GM19238 (cell line): ENCODE results near the gene RYR3.

Source experiments
- DNase-seq: peaks from one replicate; pipeline ENCODE4 v3.0.0; 2011; ENCODE audit warnings: low spot score; ENCODE audit not compliant: insufficient read length

The RYR3 gene

DNA sequence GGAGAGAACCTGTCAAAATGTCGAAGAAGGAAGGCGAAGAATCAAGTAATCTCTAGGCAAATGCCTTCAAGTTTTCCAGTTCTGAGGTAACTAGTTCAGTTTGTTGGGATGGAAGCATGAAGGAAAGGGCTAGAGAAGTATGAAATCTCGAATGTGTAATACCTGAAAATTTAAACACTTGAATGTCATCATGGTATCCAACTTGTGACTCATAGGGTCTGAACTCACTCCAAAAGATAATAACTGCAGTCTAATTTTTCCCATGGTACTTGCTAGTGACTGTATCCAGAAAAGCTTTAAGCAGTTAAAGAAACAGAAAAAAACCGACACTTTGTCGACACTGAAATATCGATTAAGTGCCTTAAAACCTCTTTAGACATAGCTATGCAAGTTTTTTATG is 554.6 kb downstream of the RYR3 start:
- DNase-seq, result no peak

DNA sequence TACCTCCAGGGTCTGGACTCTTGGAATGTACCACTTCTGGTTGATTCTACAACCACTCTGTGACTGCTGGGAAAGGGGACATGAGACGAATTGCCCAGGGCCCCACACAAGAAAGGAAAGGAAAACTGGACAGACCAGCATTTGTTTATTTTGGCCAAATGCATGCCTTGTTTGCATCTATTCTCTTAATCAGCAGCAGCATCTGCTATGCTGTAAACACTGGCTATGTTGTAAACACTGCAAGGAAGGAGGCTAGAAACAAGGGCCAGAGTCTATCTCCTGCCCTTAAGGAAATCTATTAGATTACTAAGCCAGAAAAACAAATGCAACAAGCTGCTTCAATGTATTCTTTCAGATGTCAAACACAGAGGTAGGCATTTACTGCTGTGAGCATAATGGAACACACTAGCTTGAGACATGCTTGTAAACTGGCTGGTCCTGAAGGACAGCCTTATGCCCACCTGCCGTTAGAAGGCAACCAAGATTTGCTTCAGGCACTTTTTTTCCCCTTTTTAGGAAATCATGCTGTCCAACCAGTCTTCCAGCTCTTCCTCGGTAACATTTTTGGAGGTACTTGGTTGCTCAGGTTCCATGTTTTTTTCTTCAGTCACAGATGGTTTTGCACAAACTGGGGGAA is 555.5 kb downstream of the RYR3 start:
- DNase-seq, result no peak

DNA sequence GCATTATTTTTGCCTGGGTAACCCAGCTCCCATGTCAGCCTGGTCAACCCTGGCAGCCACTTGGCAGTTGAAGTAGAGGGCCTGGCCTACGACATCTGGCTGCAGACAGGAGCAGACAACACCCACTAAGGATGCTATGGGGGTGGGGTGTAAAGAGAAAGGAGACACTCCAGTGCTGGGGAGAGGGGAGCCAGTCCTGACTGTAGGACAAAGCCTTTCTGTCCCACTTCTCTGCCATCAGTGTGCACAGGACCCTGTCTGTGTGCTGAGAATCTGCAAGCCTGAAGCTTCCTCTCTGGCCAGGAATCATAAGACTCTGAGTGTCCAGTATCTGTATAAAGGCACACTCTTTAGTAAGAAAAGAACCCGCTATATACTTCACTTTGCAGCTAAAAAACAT is 561.2 kb downstream of the RYR3 start:
- DNase-seq, result no peak

DNA sequence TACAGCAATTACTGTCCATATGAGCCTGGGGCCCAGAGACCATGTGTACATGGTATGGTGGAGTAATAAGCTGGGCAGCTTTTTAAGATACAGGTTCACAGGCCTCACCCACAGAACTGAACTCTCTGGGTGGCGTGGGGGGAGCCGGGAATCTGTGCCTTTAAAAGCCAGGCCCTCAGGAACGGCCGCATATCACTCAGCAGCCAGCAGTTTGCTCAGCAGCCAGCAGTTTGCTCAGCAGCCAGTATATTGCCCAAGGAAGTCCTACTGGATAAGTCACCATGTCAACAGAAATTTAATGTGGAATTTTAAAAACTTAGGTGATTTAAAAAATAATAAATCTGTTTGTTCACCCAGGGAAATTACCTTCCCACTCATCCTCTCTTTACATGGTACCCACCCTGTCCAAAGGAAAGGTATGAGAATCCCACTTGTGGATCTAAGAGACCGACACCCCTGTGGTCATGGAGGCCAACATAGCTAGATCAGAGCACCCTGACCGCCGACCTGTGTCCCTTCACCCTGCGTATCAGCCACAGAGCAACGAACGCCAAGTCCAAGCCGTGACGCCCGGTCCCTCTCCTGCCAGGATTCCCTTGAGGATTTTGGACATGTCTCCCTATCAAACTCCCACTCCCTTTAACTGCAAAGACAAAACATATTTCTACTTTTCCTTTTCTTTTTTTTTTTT is 561.8 kb downstream of the RYR3 start:
- no peak for DNase-seq

DNA sequence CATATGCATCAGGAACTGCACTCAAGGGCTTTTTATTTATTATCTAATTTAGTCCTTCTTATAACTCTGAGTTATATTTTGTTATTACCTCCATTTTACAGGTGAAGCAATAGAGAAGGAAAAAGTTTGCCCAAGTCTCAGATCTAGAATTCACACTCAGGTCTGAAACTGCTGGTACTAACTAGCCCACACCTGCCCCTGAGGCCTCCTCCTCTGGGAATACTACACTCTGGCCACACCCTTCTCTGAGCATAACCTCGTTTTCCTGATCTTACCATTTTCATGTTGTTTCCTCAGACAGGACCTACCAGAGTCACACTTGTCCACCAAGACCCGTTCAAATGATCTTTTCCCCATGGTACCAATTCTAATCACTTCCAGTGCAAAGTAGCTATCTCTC is 563.4 kb downstream of the RYR3 start:
- no peak for DNase-seq

DNA sequence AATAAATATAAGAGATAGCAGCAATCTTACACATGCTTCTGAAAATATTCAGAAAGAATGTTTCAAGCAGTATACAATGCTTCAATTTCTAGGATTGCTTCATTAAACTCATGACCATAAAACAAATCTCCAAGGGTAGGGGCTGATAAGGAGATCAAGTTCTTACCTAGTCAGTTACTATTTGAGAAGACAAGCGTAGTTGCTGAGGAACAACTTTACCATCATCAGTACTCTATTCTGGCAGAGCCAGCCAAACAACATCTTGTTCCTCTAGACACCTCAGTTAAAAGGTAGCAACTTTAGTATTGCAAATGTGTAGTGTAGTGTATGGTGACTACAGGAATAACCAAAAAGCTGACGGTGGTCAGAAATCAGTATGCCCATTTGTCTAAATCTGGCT is 572.2 kb downstream of the RYR3 start:
- no peak for DNase-seq

DNA sequence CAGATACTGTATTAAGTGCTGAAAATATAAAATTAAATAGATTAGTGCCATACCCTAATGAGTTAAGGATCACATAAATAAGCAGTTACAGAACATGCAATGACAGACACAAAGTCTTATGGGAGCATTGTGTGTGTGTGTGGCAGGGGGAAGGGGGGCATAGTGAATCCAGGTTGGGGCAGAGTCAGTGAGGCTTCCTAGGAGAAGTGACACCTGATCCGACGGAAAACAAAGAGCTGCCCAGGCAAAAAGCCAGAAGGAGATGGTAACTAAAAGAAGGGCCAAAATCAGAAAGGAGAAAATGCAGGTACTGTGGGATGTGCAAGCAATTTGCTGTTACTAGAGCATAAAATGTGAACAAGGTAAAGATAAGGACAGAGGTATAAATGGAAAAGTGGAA is 577.4 kb downstream of the RYR3 start:
- no peak for DNase-seq

DNA sequence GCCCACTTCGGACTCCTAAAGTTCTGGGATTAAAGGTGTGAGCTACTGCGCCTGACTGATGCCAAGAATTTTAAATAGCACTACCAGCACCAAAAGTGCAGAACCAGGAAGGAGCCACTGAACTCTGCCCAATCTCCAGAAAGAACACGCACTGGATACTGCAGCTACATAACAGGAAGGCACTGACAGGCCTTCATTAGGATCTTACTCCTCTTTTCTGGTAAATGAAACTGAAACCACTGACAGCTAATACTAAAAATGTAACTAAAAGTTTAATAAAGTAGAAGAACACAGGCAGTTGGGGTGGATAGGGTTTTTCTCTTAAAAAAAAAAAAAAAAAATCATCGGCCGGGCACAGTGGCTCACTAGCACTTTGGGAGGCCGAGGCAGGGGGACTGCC is 583.4 kb downstream of the RYR3 start:
- peak; percentile 22 for DNase-seq

DNA sequence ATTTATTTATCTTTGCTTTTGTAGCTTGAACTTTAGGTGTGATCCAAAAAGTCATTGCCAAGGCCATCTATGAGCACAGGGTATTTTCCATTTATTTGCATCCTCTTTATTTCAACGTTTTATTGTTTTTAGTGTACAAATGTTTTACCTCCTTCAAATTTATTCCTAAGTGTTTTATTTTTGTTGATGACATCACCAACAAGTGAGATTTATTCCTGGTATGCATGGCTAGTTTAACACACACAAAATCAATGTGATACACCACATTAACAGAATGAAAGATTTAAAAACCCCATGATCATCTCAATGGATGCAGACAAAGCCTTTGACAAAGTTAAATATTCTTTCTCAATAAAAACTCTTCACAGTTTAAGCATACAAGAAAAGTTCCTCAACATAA is 591.3 kb downstream of the RYR3 start:
- no peak for DNase-seq

DNA sequence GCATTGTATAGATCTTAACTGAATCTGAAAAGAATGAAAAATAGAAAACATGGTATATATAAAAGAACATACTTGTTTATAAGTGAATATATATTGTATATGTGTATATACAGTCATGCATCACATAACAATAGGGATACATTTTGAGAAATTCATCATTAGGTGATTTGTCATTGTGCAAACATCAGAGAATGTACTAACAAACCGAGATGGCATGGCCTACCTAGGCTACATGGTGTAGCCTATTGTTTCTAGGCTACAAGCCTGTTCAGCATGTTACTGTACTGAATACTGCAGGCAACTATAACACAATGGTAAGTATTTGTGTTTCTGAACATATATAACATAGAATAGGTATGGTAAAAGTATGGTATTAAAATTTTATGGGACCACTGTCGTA is 592.9 kb downstream of the RYR3 start:
- DNase-seq, result no peak

DNA sequence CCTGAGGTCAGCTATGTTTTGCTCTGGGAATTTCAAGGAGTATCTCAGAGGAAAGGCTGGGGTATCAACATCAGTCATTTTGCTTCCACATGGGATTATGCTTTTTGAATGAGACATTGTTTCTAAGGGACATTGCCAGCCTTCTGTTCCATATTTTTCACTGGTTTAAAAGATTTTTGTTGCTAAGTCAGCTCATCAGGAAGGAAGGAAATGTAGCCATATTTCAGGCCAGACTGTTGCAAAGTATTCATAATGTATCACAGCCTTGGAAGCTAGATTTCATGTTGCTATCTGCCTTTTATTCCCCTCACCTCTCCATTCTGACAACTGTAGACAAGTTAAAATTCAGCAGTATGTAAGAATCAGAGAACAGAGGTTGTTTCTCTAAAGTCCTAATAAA is 596.6 kb downstream of the RYR3 start:
- no peak for DNase-seq

DNA sequence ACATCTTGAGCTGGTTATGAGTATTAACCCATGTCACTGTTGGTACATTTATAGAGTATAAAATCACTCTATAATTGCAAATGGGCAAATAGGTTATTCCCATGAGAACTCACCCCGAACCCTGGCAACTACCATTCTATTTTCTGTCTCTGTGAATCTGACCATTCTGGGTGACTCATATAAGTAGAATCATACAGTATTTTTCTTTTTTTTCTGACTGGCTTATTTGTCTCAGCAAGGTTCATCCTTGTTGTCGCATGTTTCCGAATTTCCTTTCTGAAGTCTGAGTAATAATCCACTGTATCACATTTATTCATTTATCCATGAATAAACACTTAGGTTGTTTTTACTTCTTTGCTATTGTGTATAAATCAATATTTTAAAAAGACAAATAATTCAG is 597.6 kb downstream of the RYR3 start:
- DNase-seq, result no peak

DNA sequence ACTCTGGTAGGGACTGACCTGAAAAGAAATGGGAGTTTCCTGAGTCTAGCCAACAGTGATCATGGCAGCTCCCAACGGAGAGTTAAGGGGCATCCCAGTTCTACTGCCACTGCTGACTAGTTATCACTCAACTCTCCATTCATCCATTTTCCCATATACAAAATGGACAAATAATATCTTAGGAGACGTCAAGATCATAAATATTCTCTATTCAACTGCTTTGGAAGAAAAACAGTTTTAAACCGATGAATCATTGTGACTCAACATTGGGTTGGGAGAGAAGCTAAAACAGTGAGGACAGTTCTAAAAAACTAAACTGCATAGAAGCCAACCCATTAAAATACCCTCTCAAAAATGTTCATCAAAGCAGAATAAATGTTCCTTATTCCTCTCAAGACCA is 600.0 kb downstream of the RYR3 start:
- DNase-seq, result no peak

DNA sequence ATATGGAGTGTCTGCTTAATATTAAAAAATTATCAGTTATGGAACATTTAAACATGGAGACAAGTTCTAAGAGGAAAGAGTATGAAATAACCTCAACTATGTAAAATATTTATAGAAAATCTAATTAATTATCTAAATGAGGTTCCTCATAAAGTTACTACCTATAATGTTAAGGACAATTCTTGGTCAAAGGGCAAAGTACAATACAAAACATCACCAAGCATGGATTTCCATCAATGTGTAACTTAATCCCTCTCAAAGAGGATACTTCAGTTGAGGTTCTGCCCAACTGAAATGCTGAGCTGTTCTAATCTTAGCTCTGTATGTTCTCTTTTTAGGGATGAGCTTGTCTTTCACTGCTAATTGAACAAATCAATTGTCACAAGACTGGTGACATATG is 601.6 kb downstream of the RYR3 start:
- no peak for DNase-seq

DNA sequence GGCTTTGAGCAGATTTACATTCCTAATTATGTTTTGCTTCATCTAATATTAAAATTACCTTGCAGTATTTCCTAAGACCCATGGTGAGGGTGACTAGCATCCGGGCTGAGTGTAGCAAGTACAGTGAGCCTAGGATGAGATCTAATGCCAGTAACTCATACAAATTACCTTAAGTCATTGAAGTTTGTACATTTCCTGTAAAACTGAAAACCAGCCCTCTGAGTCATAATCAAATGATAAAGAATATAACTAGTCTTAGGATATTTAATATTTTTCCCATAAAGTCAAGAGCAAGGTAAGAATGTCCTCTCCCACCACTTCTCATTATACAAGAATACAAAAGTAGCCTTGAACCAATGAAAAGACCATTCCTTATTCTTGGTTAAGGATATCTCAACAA is 602.7 kb downstream of the RYR3 start:
- no peak for DNase-seq
